ENCODE measurements around the gene BCL2.
A peak's percentile ranks its signal among the peaks of the same experiment; 100 is the strongest.
"Not testable (repeated sequence)": the region's sequence is repeated elsewhere in the genome, so short reads cannot be mapped to it uniquely, and the experiment has no call there.

The BCL2 gene

DNA sequence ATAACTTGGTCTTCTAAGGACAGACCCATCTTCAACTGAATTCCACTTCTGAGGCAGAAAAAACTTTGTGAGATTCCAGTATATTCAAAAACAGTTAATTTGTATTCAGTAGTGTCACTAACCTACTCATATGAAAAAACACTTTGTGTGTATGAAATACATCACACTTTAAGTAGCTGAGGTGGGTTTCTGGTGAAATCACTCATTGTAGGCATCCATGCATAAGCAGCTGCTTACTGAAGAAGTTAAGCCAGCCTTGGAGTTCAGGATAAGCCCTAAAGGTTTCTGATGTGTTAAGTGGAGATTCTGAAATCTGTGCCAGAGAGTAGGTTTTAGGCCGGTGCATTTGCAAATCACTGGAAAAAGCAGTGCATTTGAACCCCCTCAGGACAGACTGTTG, 128.2 kb downstream of the BCL2 start:
- no peaks in the 10 kb centered on the region for H3K9me3 Mint-ChIP-seq
- TF ChIP-seq, protein P1, sequence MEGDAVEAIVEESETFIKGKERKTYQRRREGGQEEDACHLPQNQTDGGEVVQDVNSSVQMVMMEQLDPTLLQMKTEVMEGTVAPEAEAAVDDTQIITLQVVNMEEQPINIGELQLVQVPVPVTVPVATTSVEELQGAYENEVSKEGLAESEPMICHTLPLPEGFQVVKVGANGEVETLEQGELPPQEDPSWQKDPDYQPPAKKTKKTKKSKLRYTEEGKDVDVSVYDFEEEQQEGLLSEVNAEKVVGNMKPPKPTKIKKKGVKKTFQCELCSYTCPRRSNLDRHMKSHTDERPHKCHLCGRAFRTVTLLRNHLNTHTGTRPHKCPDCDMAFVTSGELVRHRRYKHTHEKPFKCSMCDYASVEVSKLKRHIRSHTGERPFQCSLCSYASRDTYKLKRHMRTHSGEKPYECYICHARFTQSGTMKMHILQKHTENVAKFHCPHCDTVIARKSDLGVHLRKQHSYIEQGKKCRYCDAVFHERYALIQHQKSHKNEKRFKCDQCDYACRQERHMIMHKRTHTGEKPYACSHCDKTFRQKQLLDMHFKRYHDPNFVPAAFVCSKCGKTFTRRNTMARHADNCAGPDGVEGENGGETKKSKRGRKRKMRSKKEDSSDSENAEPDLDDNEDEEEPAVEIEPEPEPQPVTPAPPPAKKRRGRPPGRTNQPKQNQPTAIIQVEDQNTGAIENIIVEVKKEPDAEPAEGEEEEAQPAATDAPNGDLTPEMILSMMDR (IDR thresholded peaks at IDR 0.05; ENCODE audit: unreplicated experiment in 3 of 3) = no peak
- H3K27ac Mint-ChIP-seq = no peak overlapping the region
- H3K4me3 Mint-ChIP-seq = no peak overlapping the region
- H3K27me3 Mint-ChIP-seq (ENCODE audit: low read depth) = no peaks in the 10 kb centered on the region
- H3K4me1 Mint-ChIP-seq = peaks cover 40% of the 10 kb centered on the region
- H3K36me3 Mint-ChIP-seq (ENCODE audit: low read depth) = no peaks in the 10 kb centered on the region

DNA sequence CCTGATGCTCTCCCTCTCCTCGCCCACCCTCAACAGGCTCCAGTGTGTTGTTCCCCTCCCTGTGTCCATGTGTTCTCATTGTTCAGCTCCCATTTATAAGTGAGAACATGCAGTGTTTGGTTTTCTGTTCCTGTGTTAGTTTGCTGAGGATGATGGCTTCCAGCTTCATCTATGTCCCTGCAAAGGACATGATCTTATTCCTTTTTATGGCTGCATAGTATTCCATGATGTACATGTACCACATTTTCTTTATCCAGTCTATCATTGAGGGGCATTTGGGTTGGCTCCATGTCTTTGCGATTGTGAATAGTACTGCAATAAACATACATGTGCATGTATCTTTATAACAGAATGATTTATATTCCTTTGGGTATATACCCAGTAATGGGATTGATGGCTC, 128.7 kb downstream of the BCL2 start:
- not testable (repeated sequence) for H3K9me3 Mint-ChIP-seq; H3K27me3 Mint-ChIP-seq (ENCODE audit: low read depth); H3K4me3 Mint-ChIP-seq; H3K27ac Mint-ChIP-seq; H3K36me3 Mint-ChIP-seq (ENCODE audit: low read depth)
- peaks cover 46% of the 10 kb centered on the region for H3K4me1 Mint-ChIP-seq

DNA sequence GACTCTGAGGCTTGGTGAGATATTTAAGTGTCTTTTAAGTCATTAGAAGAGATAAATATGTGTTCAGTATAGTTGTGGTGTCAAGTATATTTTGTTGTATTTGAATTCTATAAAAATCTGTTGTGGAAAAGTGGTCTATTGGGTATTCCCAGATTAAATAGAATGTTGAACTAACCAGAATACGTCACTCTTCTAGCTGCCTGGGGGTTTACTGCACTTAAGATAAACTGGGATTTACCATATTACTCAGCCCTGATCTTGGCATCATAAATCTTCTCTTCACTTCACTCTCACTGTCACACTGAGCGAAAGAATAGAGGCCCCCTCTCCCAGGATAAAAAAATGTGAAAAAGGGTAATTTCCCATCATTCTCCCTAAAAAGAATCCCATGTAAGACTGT, 129.8 kb downstream of the BCL2 start:
- H3K27me3 Mint-ChIP-seq (ENCODE audit: low read depth) = no peaks in the 10 kb centered on the region
- peaks cover 53% of the 10 kb centered on the region for H3K4me1 Mint-ChIP-seq
- no peaks in the 10 kb centered on the region for H3K36me3 Mint-ChIP-seq (ENCODE audit: low read depth)
- no peak overlapping the region for H3K27ac Mint-ChIP-seq
- TF ChIP-seq, protein P1 (IDR thresholded peaks at IDR 0.05; ENCODE audit: unreplicated experiment in 3 of 3) = no peak
- H3K4me3 Mint-ChIP-seq = no peak overlapping the region
- no peaks in the 10 kb centered on the region for H3K9me3 Mint-ChIP-seq

DNA sequence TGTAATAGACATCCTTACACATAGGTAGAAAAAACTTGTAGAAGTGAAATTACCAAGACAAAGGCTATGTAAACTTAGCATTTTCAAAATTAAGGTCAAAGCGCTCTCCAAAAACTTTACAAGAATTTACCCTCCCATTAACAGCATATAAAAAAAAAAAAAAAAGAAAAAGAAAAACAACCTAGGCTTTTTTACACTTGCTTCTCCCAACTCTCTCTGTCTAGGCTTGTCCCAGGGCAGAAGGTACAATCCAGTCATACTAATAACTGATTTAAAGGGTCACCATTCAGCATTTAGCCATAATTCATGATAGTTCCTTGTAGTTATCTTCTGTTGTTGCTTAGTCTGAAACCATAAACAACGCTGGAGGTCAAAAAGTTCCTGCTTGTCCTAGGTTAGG, 130.5 kb downstream of the BCL2 start:
- H3K27me3 Mint-ChIP-seq (ENCODE audit: low read depth) = no peaks in the 10 kb centered on the region
- H3K4me1 Mint-ChIP-seq = peaks cover 54% of the 10 kb centered on the region
- no peaks in the 10 kb centered on the region for H3K9me3 Mint-ChIP-seq
- H3K36me3 Mint-ChIP-seq (ENCODE audit: low read depth) = no peaks in the 10 kb centered on the region
- no peak overlapping the region for H3K27ac Mint-ChIP-seq
- TF ChIP-seq, protein P1 (IDR thresholded peaks at IDR 0.05; ENCODE audit: unreplicated experiment in 3 of 3) = no peak
- no peak overlapping the region for H3K4me3 Mint-ChIP-seq

DNA sequence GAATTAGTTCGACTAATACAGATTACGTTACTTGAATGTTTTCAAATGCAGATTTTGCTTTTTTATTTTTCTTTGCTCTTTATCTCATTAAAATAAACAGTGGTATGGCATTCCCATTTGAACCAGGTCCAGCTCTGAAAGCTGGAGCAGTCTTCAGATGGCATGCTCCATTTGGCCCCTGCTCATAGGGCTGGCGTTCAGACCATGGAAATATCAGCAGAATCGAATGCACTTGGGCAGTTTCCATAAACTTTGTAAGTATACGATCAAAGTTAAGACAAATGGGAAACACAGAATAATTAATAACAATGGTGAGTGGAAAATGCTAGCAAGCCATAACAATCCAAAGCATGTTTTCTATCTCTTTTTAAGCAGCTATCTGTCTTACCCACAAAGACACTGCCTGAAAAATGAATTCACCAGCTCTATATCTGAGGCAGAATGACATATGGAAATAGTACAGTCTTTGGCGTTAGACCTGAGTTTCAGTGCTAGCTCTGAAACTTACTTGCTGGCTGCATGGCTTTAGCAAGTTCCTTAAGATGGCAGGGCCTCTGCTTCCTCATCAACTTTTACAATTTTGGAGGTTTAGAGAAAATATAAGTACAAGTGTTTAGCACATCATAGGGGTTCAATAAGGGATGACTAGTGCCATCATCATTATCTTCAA, 131.6 kb downstream of the BCL2 start:
- Mint-ChIP-seq H3K27me3 (ENCODE audit: low read depth) (peaks cover 3% of the 10 kb centered on the region), H3K4me3 (no peak overlapping the region), H3K27ac (peak overlapping the region in 1 of 3 experiments; percentile 19), H3K4me1 (peaks cover 59% of the 10 kb centered on the region), H3K36me3 (ENCODE audit: low read depth) (no peaks in the 10 kb centered on the region), H3K9me3 (no peaks in the 10 kb centered on the region)
- TF ChIP-seq, protein P1 (IDR thresholded peaks at IDR 0.05; ENCODE audit: unreplicated experiment in 3 of 3) = no peak

DNA sequence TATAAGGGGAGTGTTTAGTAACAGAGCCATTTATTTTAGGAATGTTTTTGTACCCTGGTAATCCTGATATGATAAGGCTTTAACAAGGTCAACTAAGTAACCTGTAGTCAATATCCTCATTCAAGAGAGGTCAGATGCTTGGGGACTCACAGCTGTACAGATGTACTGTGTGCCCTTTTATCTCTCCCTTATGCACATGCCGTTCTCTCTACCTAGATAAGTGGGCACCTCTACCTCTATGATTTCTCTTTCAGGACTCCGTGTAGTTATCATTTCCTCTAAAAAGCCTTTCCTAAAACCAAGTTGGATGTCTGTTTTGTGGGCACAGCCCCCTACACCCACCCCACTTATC, 132.4 kb downstream of the BCL2 start:
- no peak overlapping the region for H3K4me3 Mint-ChIP-seq
- peaks cover 3% of the 10 kb centered on the region for H3K27me3 Mint-ChIP-seq (ENCODE audit: low read depth)
- H3K27ac Mint-ChIP-seq = peak overlapping the region in 2 of 3 experiments; percentile 19
- no peaks in the 10 kb centered on the region for H3K9me3 Mint-ChIP-seq
- H3K36me3 Mint-ChIP-seq (ENCODE audit: low read depth) = no peaks in the 10 kb centered on the region
- TF ChIP-seq, protein P1 (IDR thresholded peaks at IDR 0.05; ENCODE audit: unreplicated experiment in 3 of 3) = no peak
- peaks cover 59% of the 10 kb centered on the region for H3K4me1 Mint-ChIP-seq
